Measurements from ENCODE around the gene SORBS1. TPM values are rescaled to one million over a fixed set of nuclear protein-coding genes. Genes with fewer than 3 reads are reported as not detected.

The SORBS1 gene
- total and polyA plus RNA-seq, 9 of the 15 experiments (the other 6 are each of a cell fraction or from before 2014, with no cell fraction given): 2.0 to 13.3 (median 6.5) TPM

GRCh38 chr10:95312257-95312656, 248.9 kb downstream of the SORBS1 start:
- Histone ChIP-seq H4K20me1 (replicated peaks; ENCODE audit: control insufficient read depth, insufficient read depth, low read length) (no peaks in the 10 kb centered on the region), H3K4me1 (replicated peaks in 1 of 2; ENCODE audit: control insufficient read depth in 2 of 2, insufficient read depth in 2 of 2, low read length in 2 of 2) (peaks cover 6 to 52% of the 10 kb centered on the region in 2 experiments; a peak in 3 of 5 replicates), H3K4me3 (no peak overlapping the region), H3K27me3 (ENCODE audit: control insufficient read depth in 2 of 2, insufficient read depth in 2 of 2, low read length in 2 of 2) (no peaks in the 10 kb centered on the region), H3K36me3 (ENCODE audit: control insufficient read depth, insufficient read depth, low read length) (no peaks in the 10 kb centered on the region), H2AFZ (ENCODE audit: low read depth, low read length) (no peak overlapping the region), H3K4me2 (ENCODE audit: insufficient read depth, low read length) (no peak overlapping the region), H3K9me1 (ENCODE audit: control insufficient read depth, insufficient read depth, low read length) (no peaks in the 10 kb centered on the region), H3K9me3 (replicated peaks; ENCODE audit: control insufficient read depth, insufficient read depth, low read depth, low read length) (no peaks in the 10 kb centered on the region), H3K9ac (ENCODE audit: insufficient read depth in 1 of 2, low read depth in 2 of 2, low read length in 2 of 2) (no peak overlapping the region), H3K79me2 (ENCODE audit: control insufficient read depth, insufficient read depth, low read length) (no peaks in the 10 kb centered on the region), H3K27ac (ENCODE audit: extremely low read depth, low read depth, low read length) (no peak overlapping the region)
- POLR2A ChIA-PET: no interaction called here
- ATAC-seq (no peak), DNase-seq (ENCODE audit: extremely low read depth in 1 of 4, low spot score in 3 of 4) (no peak), FAIRE-seq (no peak)
- BruUV-seq (replicated peaks): no TSS peak
- CTCF ChIA-PET (ENCODE audit: low intra/inter-chr PET ratio): no interaction called here
- intact Hi-C loops (cut with micrococcal nuclease): no loop called here
- 64% methylated on average over 6 of the region's 6 CpGs for WGBS (ENCODE audit: insufficient coverage, low coverage, missing lambda C conversion rate)
- in situ Hi-C loops (cut with MboI): no loop called here
- TF ChIP-seq ZBTB43 (CRISPR knock-in tag; IDR thresholded peaks at IDR 0.05): no peak
- TF ChIP-seq ZNF274 (IDR thresholded peaks at IDR 0.05; ENCODE audit: borderline replicate concordance, low read depth, low read length): no peak
- TF ChIP-seq TCFL5 (CRISPR knock-in tag; conservative IDR thresholded peaks at IDR 0.05): no peak
- no peak for TF ChIP-seq ZNF592 (IDR thresholded peaks at IDR 0.05)
- no peak for TF ChIP-seq MCM3 (IDR thresholded peaks at IDR 0.05)
- TF ChIP-seq PBX2 (CRISPR knock-in tag; IDR thresholded peaks at IDR 0.05; ENCODE audit: low read depth): no peak
- TF ChIP-seq PBX2 (tag; conservative IDR thresholded peaks at IDR 0.05; ENCODE audit: low read depth): 0 out of 2 replicates have a peak, but pooled peaks have one; percentile 29
- no peak for TF ChIP-seq ZNF695 (CRISPR knock-in tag; IDR thresholded peaks at IDR 0.05)
- TF ChIP-seq ZFP1 (CRISPR knock-in tag; IDR thresholded peaks at IDR 0.05): no peak
- TF ChIP-seq CEBPB (tag; IDR thresholded peaks at IDR 0.05): peak; percentile 60
- TF ChIP-seq CREB5 (CRISPR knock-in tag; IDR thresholded peaks at IDR 0.05): no peak
- 0 out of 2 replicates have a peak, but pooled peaks have one; percentile 22 for TF ChIP-seq ELF1 (tag; IDR thresholded peaks at IDR 0.05)
- TF ChIP-seq ASH1L (IDR thresholded peaks at IDR 0.05; ENCODE audit: borderline replicate concordance, low read depth, partially characterized antibody): no peak
- TF ChIP-seq OTX1 (CRISPR knock-in tag; IDR thresholded peaks at IDR 0.05): no peak
